ENCODE measurements around the gene LVRN.

Gene LVRN

DNA sequence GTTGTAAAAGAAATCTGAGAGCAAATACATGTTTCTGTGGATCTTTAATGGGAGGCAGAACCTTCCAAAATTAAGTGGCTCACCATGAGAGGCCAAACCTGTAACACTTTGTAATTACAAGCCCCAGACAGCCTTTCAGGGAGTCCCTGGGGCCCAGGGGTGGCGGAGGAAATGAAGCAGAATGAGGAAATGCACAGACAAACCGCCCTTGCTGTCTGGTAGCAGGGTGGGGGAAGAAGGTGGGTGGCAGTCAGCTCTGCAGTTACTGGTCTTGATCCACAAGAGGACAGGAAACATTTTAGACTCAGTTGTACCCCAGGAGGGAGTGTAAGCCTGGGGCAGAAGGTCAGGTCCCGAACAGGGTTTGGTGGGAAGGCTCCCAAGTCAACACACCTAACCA is 76.5 kb downstream of the LVRN start:
- H3K4me3 ChIP-seq (ENCODE audit: low read depth, low read length), result no peak overlapping the region
- TF ChIP-seq, protein P1, sequence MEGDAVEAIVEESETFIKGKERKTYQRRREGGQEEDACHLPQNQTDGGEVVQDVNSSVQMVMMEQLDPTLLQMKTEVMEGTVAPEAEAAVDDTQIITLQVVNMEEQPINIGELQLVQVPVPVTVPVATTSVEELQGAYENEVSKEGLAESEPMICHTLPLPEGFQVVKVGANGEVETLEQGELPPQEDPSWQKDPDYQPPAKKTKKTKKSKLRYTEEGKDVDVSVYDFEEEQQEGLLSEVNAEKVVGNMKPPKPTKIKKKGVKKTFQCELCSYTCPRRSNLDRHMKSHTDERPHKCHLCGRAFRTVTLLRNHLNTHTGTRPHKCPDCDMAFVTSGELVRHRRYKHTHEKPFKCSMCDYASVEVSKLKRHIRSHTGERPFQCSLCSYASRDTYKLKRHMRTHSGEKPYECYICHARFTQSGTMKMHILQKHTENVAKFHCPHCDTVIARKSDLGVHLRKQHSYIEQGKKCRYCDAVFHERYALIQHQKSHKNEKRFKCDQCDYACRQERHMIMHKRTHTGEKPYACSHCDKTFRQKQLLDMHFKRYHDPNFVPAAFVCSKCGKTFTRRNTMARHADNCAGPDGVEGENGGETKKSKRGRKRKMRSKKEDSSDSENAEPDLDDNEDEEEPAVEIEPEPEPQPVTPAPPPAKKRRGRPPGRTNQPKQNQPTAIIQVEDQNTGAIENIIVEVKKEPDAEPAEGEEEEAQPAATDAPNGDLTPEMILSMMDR (IDR thresholded peaks at IDR 0.05; ENCODE audit: control insufficient read depth, extremely low read depth, insufficient read depth), result no peak
- DNase-seq (ENCODE audit: low read depth), result no peak

DNA sequence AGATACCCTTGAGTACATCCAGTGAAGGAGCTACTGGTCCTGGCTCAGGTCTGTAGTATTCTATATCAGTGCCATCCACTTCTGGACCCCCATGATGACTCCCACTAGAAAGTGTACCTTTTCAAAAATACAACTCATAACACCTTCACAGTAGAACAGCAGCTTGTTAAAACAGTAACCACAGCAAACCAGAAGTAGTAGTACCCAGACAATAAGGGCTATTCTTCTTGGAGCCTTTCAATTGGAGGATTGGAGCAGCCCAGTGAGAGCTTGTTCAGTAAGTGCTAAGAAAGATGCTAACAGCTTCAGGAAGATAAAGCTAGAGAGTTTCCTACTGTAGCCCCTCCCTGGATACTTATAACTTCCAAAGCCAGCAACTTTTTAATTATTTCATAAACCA is 80.1 kb downstream of the LVRN start:
- TF ChIP-seq, protein P1 (IDR thresholded peaks at IDR 0.05; ENCODE audit: control insufficient read depth, extremely low read depth, insufficient read depth), result no peak
- DNase-seq (ENCODE audit: low read depth), result no peak
- H3K4me3 ChIP-seq (ENCODE audit: low read depth, low read length), result no peak overlapping the region

DNA sequence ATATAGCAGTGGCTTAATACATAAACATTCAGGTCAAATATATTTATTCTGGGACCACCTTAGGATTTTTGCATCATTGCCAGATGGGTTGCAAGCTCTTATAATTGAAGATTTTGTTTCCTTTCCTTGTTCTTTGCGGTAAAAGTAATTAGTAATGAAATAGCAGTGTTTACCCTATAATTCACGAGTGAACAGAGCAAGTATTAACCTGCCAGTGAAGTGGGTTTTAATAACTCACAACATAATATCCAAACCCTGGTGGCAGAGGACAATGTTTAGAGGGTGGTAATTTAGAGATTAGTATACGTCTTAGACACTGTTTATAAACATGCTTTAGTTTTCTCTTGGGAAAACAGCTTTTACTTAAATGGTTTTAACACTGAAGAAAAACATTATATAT is 81.8 kb downstream of the LVRN start:
- TF ChIP-seq, protein P1 (IDR thresholded peaks at IDR 0.05; ENCODE audit: control insufficient read depth, extremely low read depth, insufficient read depth), result no peak
- no peak overlapping the region for H3K4me3 ChIP-seq (ENCODE audit: low read depth, low read length)
- no peak for DNase-seq (ENCODE audit: low read depth)

DNA sequence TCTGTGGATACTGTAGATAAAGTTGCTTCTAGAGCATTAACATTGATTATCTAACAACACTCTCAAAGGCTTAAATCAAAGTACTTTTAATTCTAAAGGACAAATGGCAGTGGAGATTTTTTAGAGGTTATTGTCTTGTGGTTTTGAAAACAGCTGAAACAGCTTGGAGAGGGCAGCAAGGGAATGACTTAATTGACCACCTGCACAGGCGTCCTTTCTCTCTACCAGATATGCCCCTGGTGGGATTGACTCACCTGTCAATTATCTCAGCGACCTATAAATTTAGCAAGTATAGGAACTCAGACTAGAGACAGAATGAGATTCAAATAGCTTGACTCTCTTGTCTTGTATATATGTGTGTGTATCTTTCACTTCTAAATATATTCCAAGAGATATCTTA is 83.5 kb downstream of the LVRN start:
- TF ChIP-seq, protein P1 (IDR thresholded peaks at IDR 0.05; ENCODE audit: control insufficient read depth, extremely low read depth, insufficient read depth), result no peak
- no peak overlapping the region for H3K4me3 ChIP-seq (ENCODE audit: low read depth, low read length)
- DNase-seq (ENCODE audit: low read depth), result no peak

DNA sequence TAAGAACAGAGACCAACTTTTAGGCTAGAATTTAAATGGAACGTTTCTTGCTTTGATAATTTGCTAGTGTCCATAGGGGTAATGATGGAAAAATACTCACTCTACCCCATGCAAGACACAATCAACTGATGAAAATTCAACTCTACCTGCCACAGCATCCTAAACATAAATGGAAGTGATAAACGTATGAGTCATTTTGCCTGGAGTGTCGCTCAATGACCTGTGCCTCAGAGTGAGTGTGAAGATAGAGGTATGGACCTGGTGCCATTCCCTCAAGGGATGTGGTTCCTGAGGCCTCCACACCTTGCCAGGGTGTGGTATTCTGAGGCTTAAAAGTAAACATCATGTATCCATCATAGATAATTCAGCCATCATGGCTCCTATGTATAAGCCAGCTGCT is 84.0 kb downstream of the LVRN start:
- DNase-seq (ENCODE audit: low read depth), result no peak
- TF ChIP-seq, protein P1 (IDR thresholded peaks at IDR 0.05; ENCODE audit: control insufficient read depth, extremely low read depth, insufficient read depth), result no peak
- no peak overlapping the region for H3K4me3 ChIP-seq (ENCODE audit: low read depth, low read length)

DNA sequence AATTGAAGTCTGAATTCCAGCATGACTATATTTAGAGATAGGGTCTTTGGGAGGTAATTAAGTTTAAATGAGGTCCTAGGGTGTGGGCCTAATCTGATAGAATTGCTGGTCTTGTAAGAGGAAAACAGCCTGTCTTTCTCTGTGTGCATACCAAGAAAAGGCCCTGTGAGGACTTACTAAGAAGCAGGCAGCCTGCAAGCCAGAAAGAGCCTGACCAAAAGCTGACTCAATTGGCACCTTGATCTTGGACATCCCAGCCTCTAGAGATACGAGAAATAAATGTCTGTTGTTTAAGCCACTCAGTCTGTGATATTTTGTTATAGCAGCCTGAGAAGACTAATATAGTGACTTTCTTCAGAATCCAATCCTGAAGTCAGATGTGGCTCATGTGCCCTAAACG is 84.5 kb downstream of the LVRN start:
- DNase-seq (ENCODE audit: low read depth), result no peak
- no peak overlapping the region for H3K4me3 ChIP-seq (ENCODE audit: low read depth, low read length)
- TF ChIP-seq, protein P1 (IDR thresholded peaks at IDR 0.05; ENCODE audit: control insufficient read depth, extremely low read depth, insufficient read depth), result no peak

DNA sequence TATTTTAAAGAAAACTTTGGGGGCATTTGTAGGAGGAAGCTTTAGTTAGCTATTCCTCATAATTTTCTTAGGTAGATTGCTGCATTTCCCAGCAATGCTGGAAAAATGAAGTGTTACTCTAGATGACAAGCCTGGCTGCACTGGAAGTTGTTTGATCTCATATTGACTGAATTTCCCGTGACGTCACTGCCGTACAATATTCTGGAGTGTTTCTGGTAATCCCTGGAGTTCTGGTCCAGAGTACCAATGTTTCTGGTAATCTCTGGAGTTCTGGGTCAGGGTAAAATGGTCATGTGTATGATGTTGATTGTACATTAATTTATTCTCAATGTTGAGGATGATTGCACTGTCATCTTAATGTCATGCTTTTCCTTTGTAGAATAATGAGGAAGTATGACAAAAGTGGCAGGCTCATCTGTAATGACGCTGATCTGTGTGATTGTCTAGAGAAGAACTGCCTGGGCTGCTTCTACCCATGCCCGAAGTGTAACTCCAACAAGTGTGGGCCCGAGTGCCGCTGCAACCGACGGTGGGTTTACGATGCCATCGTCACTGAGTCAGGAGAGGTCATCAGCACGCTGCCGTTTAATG is 96.2 kb downstream of the LVRN start:
- H3K4me3 ChIP-seq (ENCODE audit: low read depth, low read length), result no peak overlapping the region
- TF ChIP-seq, protein P1 (IDR thresholded peaks at IDR 0.05; ENCODE audit: control insufficient read depth, extremely low read depth, insufficient read depth), result no peak
- no peak for DNase-seq (ENCODE audit: low read depth)
